K562 (cell line): ENCODE results near the gene NUP62. TPM values are rescaled to one million over a fixed set of nuclear protein-coding genes. Genes with fewer than 3 reads are reported as not detected.

Experiments used
- ATF1 ChIP-seq, 2 experiments: fragments of 450-650 bp in 1 of 2; IDR thresholded peaks; 2 replicates each; pipeline ENCODE4 v1.6.1; 2016; ENCODE audit warnings: missing compliant biosample characterization in 1 of 2, missing genetic modification characterization in 1 of 2
- HDGF ChIP-seq: fragments of 450-650 bp; IDR thresholded peaks from 2 replicates; pipeline ENCODE4 v1.6.1; 2016
- HMGN3 ChIP-seq: IDR thresholded peaks from 2 replicates; pipeline ENCODE4 v1.6.1; 2011; ENCODE audit warnings: borderline replicate concordance, low read depth, mild to moderate bottlenecking, mixed read lengths, low read length; ENCODE audit not compliant: insufficient read length; ENCODE audit errors: extremely low read depth
- MYBL2 ChIP-seq, 2 experiments: fragments of 450-650 bp in 1 of 2; sonication (generic) in 1 of 2; formaldehyde crosslinking in 1 of 2; IDR thresholded peaks; 2 replicates each; pipeline versions ENCODE4 v1.6.1 to v1.8.1; 2017 to 2022; ENCODE audit warnings: borderline replicate concordance in 1 of 2, inconsistent platforms in 1 of 2, low read depth in 1 of 2, mild to moderate bottlenecking in 1 of 2, missing genetic modification reagents in 1 of 2, moderate library complexity in 1 of 2
- YY1 ChIP-seq, 3 experiments: IDR thresholded peaks; 2 replicates each; pipeline ENCODE4 v1.6.1; 2011; ENCODE audit warnings: low read length in 2 of 3, mild to moderate bottlenecking in 2 of 3, moderate library complexity in 2 of 3, borderline replicate concordance in 1 of 3, control low read depth in 1 of 3, low read depth in 1 of 3; ENCODE audit not compliant: insufficient read depth in 3 of 3, insufficient replicate concordance in 2 of 3, control insufficient read depth in 1 of 3, insufficient read length in 1 of 3; ENCODE audit errors: extremely low read depth in 1 of 3
- ZNF197 ChIP-seq: fragments of 200-800 bp; sonication (Bioruptor generic); IDR thresholded peaks from 2 replicates; pipeline ENCODE4 v1.6.1; 2016; ENCODE audit warnings: low read depth, missing genetic modification characterization, missing compliant biosample characterization
- polyA plus RNA-seq, 8 experiments: library from polyadenylated mRNA; depleted of rRNA in 4 of 8; stranded (reverse) in 5 of 8; unstranded in 3 of 8; fragments of >200 nt; fragmentation: Nextera tagmentation in 2 of 8; fragmentation: Illumina TruSeq in 1 of 8; extraction: Ambion mirVana in 2 of 8; extraction: Trizol in 1 of 8; gene quantifications; 2 replicates each; pipeline versions ENCODE4 v1.2.1 to v1.2.3, GENCODE V29; 2011 to 2014; ENCODE audit warnings: inconsistent platforms in 1 of 8, missing spikeins in 1 of 8
- total RNA-seq, 7 experiments: library from RNA; depleted of rRNA in 6 of 7; stranded (reverse); fragments of >200 nt in 6 of 7; fragmentation: Illumina TruSeq in 2 of 7; extraction: Trizol in 2 of 7; gene quantifications; 2 replicates each; pipeline versions ENCODE4 v1.2.1 to v1.2.3, GENCODE V29; 2011 to 2021; ENCODE audit warnings: low replicate concordance in 1 of 7
- TF ChIP-seq, protein P1 (sequence below), 2 experiments: fragments of 450-650 bp; IDR thresholded peaks; 2 replicates each; pipeline ENCODE4 v1.6.1; 2018; ENCODE audit warnings: mild to moderate bottlenecking in 2 of 2, low read depth in 1 of 2; ENCODE audit not compliant: partially characterized antibody in 2 of 2
- TF ChIP-seq, protein P2 (sequence below): IDR thresholded peaks from 2 replicates; pipeline ENCODE4 v1.6.1; 2011; ENCODE audit not compliant: insufficient read length; ENCODE audit errors: extremely low read depth
- TF ChIP-seq, protein P3 (sequence below): fragments of 450-650 bp; IDR thresholded peaks from 2 replicates; pipeline ENCODE4 v1.6.1; 2017; ENCODE audit warnings: antibody characterized with exemption, mild to moderate bottlenecking
- TF ChIP-seq, protein P4 (sequence below): sonication (generic); formaldehyde crosslinking; IDR thresholded peaks from 2 replicates; pipeline ENCODE4 v1.8.0; 2022; ENCODE audit warnings: mild to moderate bottlenecking, missing genetic modification reagents, borderline replicate concordance
- TF ChIP-seq, protein P5 (sequence below): fragments of 450-650 bp; formaldehyde crosslinking; IDR thresholded peaks from 2 replicates; pipeline ENCODE4 v1.4.0; 2022; ENCODE audit warnings: mild to moderate bottlenecking, moderate library complexity

The NUP62 gene
- total and polyA plus RNA-seq, 9 of the 15 experiments (the other 6 are each of a cell fraction or from before 2014, with no cell fraction given): 16.9 to 109 (median 66.0) TPM

DNA sequence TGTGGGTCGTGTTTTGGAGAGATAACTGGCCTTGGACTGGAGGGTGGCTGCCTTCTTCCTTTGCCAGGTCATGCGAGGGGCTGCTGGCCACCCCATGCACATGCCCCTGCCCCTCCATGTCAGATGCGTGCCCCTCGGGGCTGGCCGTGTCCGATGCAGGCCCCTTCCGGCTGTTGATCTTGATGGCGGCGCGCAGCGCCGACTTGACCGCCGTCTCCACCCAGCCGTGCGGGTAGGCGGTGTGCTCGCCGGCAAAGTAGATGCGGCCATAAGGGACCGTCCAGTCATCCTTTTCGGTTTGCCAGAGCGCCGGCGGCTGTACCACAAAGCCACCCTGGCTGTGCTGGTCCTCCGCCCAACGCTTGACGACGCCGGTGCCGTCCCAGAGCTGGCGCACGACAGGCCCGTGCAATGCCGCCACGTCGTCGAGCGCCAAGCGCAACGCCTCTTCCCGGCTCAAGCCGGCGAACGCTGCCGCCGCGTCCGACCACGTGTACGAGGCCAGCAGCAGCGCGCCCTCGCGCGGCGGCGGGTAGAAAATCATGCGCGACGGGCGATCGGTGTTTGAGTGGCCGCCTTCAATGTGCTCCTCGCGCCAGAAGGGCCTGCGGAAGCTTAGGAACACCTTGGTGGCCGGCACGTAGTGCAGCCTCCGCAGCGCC is 39.5 kb downstream of the NUP62 start (continued):
- TF ChIP-seq ATF1 (CRISPR knock-in tag; IDR thresholded peaks at IDR 0.05) (peak; percentile 42), ATF1 (tag; IDR thresholded peaks at IDR 0.05) (peak; percentile 94), MYBL2 (IDR thresholded peaks at IDR 0.05; ENCODE audit: low read depth) (no peak), MYBL2 (CRISPR knock-in tag; IDR thresholded peaks at IDR 0.05; ENCODE audit: borderline replicate concordance) (no peak), HDGF (no peak), YY1 (IDR thresholded peaks at IDR 0.05; ENCODE audit: borderline replicate concordance in 1 of 3, control insufficient read depth in 1 of 3, extremely low read depth in 1 of 3, insufficient read depth in 3 of 3, insufficient read length in 1 of 3, insufficient replicate concordance in 2 of 3, low read depth in 1 of 3, low read length in 2 of 3) (peak in 2 of 3 experiments; percentile 20 to 64), HMGN3 (peak; percentile 80), ZNF197 (CRISPR knock-in tag) (no peak; the same call in 1 of the 2 replicates)
- TF ChIP-seq, protein P1, sequence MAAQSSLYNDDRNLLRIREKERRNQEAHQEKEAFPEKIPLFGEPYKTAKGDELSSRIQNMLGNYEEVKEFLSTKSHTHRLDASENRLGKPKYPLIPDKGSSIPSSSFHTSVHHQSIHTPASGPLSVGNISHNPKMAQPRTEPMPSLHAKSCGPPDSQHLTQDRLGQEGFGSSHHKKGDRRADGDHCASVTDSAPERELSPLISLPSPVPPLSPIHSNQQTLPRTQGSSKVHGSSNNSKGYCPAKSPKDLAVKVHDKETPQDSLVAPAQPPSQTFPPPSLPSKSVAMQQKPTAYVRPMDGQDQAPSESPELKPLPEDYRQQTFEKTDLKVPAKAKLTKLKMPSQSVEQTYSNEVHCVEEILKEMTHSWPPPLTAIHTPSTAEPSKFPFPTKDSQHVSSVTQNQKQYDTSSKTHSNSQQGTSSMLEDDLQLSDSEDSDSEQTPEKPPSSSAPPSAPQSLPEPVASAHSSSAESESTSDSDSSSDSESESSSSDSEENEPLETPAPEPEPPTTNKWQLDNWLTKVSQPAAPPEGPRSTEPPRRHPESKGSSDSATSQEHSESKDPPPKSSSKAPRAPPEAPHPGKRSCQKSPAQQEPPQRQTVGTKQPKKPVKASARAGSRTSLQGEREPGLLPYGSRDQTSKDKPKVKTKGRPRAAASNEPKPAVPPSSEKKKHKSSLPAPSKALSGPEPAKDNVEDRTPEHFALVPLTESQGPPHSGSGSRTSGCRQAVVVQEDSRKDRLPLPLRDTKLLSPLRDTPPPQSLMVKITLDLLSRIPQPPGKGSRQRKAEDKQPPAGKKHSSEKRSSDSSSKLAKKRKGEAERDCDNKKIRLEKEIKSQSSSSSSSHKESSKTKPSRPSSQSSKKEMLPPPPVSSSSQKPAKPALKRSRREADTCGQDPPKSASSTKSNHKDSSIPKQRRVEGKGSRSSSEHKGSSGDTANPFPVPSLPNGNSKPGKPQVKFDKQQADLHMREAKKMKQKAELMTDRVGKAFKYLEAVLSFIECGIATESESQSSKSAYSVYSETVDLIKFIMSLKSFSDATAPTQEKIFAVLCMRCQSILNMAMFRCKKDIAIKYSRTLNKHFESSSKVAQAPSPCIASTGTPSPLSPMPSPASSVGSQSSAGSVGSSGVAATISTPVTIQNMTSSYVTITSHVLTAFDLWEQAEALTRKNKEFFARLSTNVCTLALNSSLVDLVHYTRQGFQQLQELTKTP (IDR thresholded peaks at IDR 0.05; ENCODE audit: low read depth in 1 of 2, partially characterized antibody in 2 of 2): no peak
- TF ChIP-seq, protein P2, sequence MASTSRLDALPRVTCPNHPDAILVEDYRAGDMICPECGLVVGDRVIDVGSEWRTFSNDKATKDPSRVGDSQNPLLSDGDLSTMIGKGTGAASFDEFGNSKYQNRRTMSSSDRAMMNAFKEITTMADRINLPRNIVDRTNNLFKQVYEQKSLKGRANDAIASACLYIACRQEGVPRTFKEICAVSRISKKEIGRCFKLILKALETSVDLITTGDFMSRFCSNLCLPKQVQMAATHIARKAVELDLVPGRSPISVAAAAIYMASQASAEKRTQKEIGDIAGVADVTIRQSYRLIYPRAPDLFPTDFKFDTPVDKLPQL: no peak
- TF ChIP-seq, protein P3, sequence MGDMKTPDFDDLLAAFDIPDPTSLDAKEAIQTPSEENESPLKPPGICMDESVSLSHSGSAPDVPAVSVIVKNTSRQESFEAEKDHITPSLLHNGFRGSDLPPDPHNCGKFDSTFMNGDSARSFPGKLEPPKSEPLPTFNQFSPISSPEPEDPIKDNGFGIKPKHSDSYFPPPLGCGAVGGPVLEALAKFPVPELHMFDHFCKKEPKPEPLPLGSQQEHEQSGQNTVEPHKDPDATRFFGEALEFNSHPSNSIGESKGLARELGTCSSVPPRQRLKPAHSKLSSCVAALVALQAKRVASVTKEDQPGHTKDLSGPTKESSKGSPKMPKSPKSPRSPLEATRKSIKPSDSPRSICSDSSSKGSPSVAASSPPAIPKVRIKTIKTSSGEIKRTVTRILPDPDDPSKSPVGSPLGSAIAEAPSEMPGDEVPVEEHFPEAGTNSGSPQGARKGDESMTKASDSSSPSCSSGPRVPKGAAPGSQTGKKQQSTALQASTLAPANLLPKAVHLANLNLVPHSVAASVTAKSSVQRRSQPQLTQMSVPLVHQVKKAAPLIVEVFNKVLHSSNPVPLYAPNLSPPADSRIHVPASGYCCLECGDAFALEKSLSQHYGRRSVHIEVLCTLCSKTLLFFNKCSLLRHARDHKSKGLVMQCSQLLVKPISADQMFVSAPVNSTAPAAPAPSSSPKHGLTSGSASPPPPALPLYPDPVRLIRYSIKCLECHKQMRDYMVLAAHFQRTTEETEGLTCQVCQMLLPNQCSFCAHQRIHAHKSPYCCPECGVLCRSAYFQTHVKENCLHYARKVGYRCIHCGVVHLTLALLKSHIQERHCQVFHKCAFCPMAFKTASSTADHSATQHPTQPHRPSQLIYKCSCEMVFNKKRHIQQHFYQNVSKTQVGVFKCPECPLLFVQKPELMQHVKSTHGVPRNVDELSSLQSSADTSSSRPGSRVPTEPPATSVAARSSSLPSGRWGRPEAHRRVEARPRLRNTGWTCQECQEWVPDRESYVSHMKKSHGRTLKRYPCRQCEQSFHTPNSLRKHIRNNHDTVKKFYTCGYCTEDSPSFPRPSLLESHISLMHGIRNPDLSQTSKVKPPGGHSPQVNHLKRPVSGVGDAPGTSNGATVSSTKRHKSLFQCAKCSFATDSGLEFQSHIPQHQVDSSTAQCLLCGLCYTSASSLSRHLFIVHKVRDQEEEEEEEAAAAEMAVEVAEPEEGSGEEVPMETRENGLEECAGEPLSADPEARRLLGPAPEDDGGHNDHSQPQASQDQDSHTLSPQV: peak; percentile 98
- TF ChIP-seq, protein P4, sequence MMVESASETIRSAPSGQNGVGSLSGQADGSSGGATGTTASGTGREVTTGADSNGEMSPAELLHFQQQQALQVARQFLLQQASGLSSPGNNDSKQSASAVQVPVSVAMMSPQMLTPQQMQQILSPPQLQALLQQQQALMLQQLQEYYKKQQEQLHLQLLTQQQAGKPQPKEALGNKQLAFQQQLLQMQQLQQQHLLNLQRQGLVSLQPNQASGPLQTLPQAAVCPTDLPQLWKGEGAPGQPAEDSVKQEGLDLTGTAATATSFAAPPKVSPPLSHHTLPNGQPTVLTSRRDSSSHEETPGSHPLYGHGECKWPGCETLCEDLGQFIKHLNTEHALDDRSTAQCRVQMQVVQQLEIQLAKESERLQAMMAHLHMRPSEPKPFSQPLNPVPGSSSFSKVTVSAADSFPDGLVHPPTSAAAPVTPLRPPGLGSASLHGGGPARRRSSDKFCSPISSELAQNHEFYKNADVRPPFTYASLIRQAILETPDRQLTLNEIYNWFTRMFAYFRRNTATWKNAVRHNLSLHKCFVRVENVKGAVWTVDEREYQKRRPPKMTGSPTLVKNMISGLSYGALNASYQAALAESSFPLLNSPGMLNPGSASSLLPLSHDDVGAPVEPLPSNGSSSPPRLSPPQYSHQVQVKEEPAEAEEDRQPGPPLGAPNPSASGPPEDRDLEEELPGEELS (CRISPR knock-in tag): peak; percentile 99
- TF ChIP-seq, protein P5, sequence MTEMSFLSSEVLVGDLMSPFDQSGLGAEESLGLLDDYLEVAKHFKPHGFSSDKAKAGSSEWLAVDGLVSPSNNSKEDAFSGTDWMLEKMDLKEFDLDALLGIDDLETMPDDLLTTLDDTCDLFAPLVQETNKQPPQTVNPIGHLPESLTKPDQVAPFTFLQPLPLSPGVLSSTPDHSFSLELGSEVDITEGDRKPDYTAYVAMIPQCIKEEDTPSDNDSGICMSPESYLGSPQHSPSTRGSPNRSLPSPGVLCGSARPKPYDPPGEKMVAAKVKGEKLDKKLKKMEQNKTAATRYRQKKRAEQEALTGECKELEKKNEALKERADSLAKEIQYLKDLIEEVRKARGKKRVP (CRISPR knock-in tag): no peak; the same call in 1 of the 2 replicates
